Sigmoid colon (tissue), 4 donors: Measurements from ENCODE around the gene DRD1.

Source experiments
- CTCF ChIP-seq, 4 experiments: fragments of 450-650 bp in 3 of 4; fragments of 200-600 bp in 1 of 4; IDR thresholded peaks; one replicate each; pipeline ENCODE4 v1.5.1; 2016 to 2019; ENCODE audit warnings: antibody characterized with exemption in 4 of 4, mild to moderate bottlenecking in 3 of 4, moderate library complexity in 2 of 4
- EP300 ChIP-seq, 4 donors: sonication (generic); formaldehyde crosslinking; IDR thresholded peaks; one replicate each; pipeline ENCODE4 v1.6.1; 2017; ENCODE audit warnings: antibody characterized with exemption in 4 of 4

- TF ChIP-seq EP300 (IDR thresholded peaks at IDR 0.05) (no peak), CTCF (IDR thresholded peaks at IDR 0.05) (no peak)
These were observed 43.7 kb upstream of the DRD1 start for GRCh38 chr5:175487514-175488222.
